ENCODE results near the gene TNXB.
"Not testable (repeated sequence)": the region's sequence is repeated elsewhere in the genome, so short reads cannot be mapped to it uniquely, and the experiment has no call there.

TNXB gene

DNA sequence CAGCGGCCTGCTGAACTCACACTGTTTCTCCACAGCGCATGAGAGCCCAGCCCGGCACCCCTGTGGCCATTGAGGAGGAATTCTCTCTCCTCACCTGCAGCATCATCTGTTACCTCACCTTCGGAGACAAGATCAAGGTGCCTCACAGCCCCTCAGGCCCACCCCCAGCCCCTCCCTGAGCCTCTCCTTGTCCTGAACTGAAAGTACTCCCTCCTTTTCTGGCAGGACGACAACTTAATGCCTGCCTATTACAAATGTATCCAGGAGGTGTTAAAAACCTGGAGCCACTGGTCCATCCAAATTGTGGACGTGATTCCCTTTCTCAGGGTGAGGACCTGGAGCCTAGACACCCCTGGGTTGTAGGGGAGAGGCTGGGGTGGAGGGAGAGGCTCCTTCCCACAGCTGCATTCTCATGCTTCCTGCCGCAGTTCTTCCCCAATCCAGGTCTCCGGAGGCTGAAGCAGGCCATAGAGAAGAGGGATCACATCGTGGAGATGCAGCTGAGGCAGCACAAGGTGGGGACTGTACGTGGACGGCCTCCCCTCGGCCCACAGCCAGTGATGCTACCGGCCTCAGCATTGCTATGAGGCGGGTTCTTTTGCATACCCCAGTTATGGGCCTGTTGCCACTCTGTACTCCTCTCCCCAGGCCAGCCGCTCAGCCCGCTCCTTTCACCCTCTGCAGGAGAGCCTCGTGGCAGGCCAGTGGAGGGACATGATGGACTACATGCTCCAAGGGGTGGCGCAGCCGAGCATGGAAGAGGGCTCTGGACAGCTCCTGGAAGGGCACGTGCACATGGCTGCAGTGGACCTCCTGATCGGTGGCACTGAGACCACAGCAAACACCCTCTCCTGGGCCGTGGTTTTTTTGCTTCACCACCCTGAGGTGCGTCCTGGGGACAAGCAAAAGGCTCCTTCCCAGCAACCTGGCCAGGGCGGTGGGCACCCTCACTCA, 69.5 kb downstream of the TNXB start:
- CTCF ChIA-PET; DNase-seq; H3K36me3 ChIP-seq (ENCODE audit: control insufficient read depth in 4 of 4, insufficient read depth in 4 of 4, low read length in 3 of 4); H3K9me3 ChIP-seq (ENCODE audit: control extremely low read depth in 1 of 5, control insufficient read depth in 4 of 5, insufficient read depth in 2 of 5, low read depth in 1 of 5, low read length in 4 of 5); POLR2A ChIA-PET; H3K27me3 ChIP-seq (replicated peaks in 2 of 5; ENCODE audit: control insufficient read depth in 4 of 5, insufficient read depth in 5 of 5, low read length in 4 of 5); H3K4me1 ChIP-seq (ENCODE audit: control extremely low read depth in 1 of 4, control insufficient read depth in 4 of 4, insufficient read depth in 4 of 4, low read length in 3 of 4); H3K4me3 ChIP-seq (ENCODE audit: control insufficient read depth in 1 of 7, extremely low read depth in 1 of 7, insufficient read depth in 4 of 7, low read depth in 2 of 7, low read length in 6 of 7); H3K27ac ChIP-seq (ENCODE audit: insufficient read depth in 1 of 2, low read depth in 1 of 2, low read length in 2 of 2, poor library complexity in 1 of 2, severe bottlenecking in 2 of 2): not testable (repeated sequence)
- WGBS (ENCODE audit: insufficient coverage), result 88% methylated on average over 13 of the region's 24 CpGs

DNA sequence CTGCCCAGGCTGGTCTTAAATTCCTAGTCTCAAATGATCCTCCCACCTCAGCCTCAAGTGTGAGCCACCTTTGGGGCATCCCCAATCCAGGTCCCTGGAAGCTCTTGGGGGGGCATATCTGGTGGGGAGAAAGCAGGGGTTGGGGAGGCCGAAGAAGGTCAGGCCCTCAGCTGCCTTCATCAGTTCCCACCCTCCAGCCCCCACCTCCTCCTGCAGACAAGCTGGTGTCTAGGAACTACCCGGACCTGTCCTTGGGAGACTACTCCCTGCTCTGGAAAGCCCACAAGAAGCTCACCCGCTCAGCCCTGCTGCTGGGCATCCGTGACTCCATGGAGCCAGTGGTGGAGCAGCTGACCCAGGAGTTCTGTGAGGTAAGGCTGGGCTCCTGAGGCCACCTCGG, 70.3 kb downstream of the TNXB start:
- H3K27ac ChIP-seq (ENCODE audit: insufficient read depth in 1 of 2, low read depth in 1 of 2, low read length in 2 of 2, poor library complexity in 1 of 2, severe bottlenecking in 2 of 2); H3K36me3 ChIP-seq (ENCODE audit: control insufficient read depth in 4 of 4, insufficient read depth in 4 of 4, low read length in 3 of 4); POLR2A ChIA-PET; DNase-seq; H3K4me1 ChIP-seq (ENCODE audit: control extremely low read depth in 1 of 4, control insufficient read depth in 4 of 4, insufficient read depth in 4 of 4, low read length in 3 of 4); H3K9me3 ChIP-seq (ENCODE audit: control extremely low read depth in 1 of 5, control insufficient read depth in 4 of 5, insufficient read depth in 2 of 5, low read depth in 1 of 5, low read length in 4 of 5); H3K4me3 ChIP-seq (ENCODE audit: control insufficient read depth in 1 of 7, extremely low read depth in 1 of 7, insufficient read depth in 4 of 7, low read depth in 2 of 7, low read length in 6 of 7); CTCF ChIA-PET; H3K27me3 ChIP-seq (replicated peaks in 2 of 5; ENCODE audit: control insufficient read depth in 4 of 5, insufficient read depth in 5 of 5, low read length in 4 of 5): not testable (repeated sequence)
- no CpG with 5 or more reads among the region's 5 CpGs for WGBS (ENCODE audit: insufficient coverage)

DNA sequence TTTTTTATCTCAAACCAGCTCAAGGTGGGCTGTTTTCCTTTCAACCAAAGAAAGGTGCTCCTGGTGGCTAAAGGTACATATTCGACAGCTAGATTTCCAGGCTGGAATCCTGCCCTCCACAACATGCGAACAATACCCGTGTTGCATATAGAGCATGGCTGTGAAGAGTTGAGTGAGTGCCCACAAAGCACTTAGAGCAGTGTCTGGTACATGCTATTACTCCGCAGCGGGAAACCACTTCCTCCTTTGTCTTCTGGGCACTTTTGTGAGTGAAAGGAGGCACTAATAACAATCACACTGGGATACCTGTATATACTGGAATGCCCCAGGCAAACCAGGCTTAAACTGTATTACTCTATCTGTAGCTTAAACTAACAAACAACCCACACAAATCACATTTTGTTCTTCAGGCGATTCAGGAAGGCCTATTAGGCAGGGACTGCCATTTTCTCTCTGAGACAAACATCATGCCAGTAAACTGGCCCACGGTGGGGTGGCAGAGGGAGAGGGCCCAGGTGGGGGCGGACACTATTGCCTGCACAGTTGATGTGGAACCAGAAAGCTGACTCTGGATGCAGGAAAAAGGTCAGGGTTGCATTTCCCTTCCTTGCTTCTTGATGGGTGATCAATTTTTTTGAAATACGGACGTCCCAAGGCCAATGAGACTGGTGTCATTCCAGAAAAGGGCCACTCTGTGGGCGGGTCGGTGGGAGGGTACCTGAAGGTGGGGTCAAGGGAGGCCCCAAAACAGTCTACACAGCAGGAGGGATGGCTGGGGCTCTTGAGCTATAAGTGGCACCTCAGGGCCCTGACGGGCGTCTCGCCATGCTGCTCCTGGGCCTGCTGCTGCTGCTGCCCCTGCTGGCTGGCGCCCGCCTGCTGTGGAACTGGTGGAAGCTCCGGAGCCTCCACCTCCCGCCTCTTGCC, 71.3 kb downstream of the TNXB start, which contains the start of gene CYP21A2:
Gene CYP21A2, plus strand, starts transcription at position 818 of the 927 bp plus-strand sequence. Its CDS starts 8 bp downstream, at position 826.
- H3K27me3 ChIP-seq (replicated peaks in 2 of 5; ENCODE audit: control insufficient read depth in 4 of 5, insufficient read depth in 5 of 5, low read length in 4 of 5); H3K9me3 ChIP-seq (ENCODE audit: control extremely low read depth in 1 of 5, control insufficient read depth in 4 of 5, insufficient read depth in 2 of 5, low read depth in 1 of 5, low read length in 4 of 5); H3K27ac ChIP-seq (ENCODE audit: insufficient read depth in 1 of 2, low read depth in 1 of 2, low read length in 2 of 2, poor library complexity in 1 of 2, severe bottlenecking in 2 of 2); H3K4me1 ChIP-seq (ENCODE audit: control extremely low read depth in 1 of 4, control insufficient read depth in 4 of 4, insufficient read depth in 4 of 4, low read length in 3 of 4); POLR2A ChIA-PET; DNase-seq; CTCF ChIA-PET; H3K36me3 ChIP-seq (ENCODE audit: control insufficient read depth in 4 of 4, insufficient read depth in 4 of 4, low read length in 3 of 4); H3K4me3 ChIP-seq (ENCODE audit: control insufficient read depth in 1 of 7, extremely low read depth in 1 of 7, insufficient read depth in 4 of 7, low read depth in 2 of 7, low read length in 6 of 7): not testable (repeated sequence)
- WGBS (ENCODE audit: insufficient coverage), result 82% methylated on average over 4 of the region's 19 CpGs

DNA sequence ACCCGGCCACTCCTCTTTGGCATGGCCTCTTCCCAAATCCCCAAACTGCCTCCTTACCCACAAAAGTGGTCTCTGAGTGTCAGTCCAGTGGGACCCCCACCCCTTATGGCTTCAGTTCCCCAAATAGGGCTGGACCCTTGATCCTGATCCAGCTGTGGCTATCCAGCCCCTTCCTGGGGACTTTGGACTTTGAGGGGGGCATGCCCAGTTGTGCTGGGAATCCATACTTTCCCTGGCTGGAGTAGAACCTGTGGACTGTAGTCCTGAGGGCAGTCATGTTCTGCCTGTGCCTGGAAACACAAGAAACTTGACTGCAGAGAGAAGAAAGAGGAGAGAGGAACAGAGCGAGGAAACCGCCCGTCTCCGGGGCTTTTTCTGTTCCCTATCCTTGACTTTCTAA, 72.0 kb downstream of the TNXB start:
- POLR2A ChIA-PET; H3K9me3 ChIP-seq (ENCODE audit: control extremely low read depth in 1 of 5, control insufficient read depth in 4 of 5, insufficient read depth in 2 of 5, low read depth in 1 of 5, low read length in 4 of 5); H3K27me3 ChIP-seq (replicated peaks in 2 of 5; ENCODE audit: control insufficient read depth in 4 of 5, insufficient read depth in 5 of 5, low read length in 4 of 5); DNase-seq; H3K27ac ChIP-seq (ENCODE audit: insufficient read depth in 1 of 2, low read depth in 1 of 2, low read length in 2 of 2, poor library complexity in 1 of 2, severe bottlenecking in 2 of 2); H3K36me3 ChIP-seq (ENCODE audit: control insufficient read depth in 4 of 4, insufficient read depth in 4 of 4, low read length in 3 of 4); H3K4me1 ChIP-seq (ENCODE audit: control extremely low read depth in 1 of 4, control insufficient read depth in 4 of 4, insufficient read depth in 4 of 4, low read length in 3 of 4); H3K4me3 ChIP-seq (ENCODE audit: control insufficient read depth in 1 of 7, extremely low read depth in 1 of 7, insufficient read depth in 4 of 7, low read depth in 2 of 7, low read length in 6 of 7); CTCF ChIA-PET: not testable (repeated sequence)
- WGBS (ENCODE audit: insufficient coverage), result no CpG with 5 or more reads among the region's 5 CpGs

DNA sequence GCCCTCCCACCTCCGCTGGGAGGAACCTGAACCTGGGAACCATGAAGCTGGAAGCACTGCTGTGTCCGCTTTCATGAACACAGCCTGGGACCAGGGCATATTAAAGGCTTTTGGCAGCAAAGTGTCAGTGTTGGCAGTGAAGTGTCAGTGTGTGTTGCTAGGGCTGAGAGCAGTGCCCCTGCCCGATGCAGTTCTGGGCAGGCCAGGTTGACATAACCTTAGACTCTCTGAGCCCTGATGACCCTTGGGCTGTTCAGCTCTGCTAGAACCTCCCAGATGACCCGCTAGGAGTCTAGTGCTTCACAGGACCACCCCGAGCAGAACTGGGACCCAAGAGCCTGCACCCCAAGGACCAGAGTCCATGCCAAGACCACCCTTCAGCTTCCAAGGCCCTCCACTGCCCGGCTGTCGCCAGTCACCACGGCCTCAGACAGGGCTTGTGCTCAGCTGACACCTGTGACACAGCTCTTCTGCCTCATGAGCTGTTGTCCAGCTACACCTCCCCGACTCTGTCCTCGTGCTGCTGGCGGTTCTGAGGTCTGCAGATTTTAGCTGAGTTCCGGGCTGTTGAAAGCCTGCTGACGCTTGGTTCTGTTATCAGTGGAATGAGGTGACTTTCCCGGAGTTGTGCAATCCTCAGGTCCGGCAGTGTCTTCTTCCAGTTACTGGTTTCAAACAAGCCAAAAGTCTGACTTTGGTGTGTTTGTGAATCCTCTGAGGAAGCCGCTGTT, 73.7 kb downstream of the TNXB start:
- DNase-seq; H3K27ac ChIP-seq (ENCODE audit: insufficient read depth in 1 of 2, low read depth in 1 of 2, low read length in 2 of 2, poor library complexity in 1 of 2, severe bottlenecking in 2 of 2); H3K4me3 ChIP-seq (ENCODE audit: control insufficient read depth in 1 of 7, extremely low read depth in 1 of 7, insufficient read depth in 4 of 7, low read depth in 2 of 7, low read length in 6 of 7); H3K27me3 ChIP-seq (replicated peaks in 2 of 5; ENCODE audit: control insufficient read depth in 4 of 5, insufficient read depth in 5 of 5, low read length in 4 of 5); H3K36me3 ChIP-seq (ENCODE audit: control insufficient read depth in 4 of 4, insufficient read depth in 4 of 4, low read length in 3 of 4); POLR2A ChIA-PET; H3K9me3 ChIP-seq (ENCODE audit: control extremely low read depth in 1 of 5, control insufficient read depth in 4 of 5, insufficient read depth in 2 of 5, low read depth in 1 of 5, low read length in 4 of 5); H3K4me1 ChIP-seq (ENCODE audit: control extremely low read depth in 1 of 4, control insufficient read depth in 4 of 4, insufficient read depth in 4 of 4, low read length in 3 of 4); CTCF ChIA-PET: not testable (repeated sequence)
- WGBS (ENCODE audit: insufficient coverage), result no CpG with 5 or more reads among the region's 16 CpGs

DNA sequence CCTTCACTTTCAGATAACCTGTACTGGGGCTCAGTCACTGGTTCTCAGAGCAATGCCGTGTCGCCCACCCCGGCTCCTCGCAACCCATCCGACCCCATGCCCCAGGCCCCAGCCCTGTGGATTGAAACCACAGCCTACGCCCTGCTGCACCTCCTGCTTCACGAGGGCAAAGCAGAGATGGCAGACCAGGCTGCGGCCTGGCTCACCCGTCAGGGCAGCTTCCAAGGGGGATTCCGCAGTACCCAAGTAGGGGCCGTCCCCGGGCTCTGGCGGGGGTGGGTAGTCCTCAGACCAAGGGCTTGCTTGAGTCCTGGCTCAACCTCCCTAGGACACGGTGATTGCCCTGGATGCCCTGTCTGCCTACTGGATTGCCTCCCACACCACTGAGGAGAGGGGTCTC, 79.6 kb downstream of the TNXB start:
- POLR2A ChIA-PET; H3K4me3 ChIP-seq (ENCODE audit: control insufficient read depth in 1 of 7, extremely low read depth in 1 of 7, insufficient read depth in 4 of 7, low read depth in 2 of 7, low read length in 6 of 7); H3K27ac ChIP-seq (ENCODE audit: insufficient read depth in 1 of 2, low read depth in 1 of 2, low read length in 2 of 2, poor library complexity in 1 of 2, severe bottlenecking in 2 of 2); CTCF ChIA-PET; DNase-seq; H3K36me3 ChIP-seq (ENCODE audit: control insufficient read depth in 4 of 4, insufficient read depth in 4 of 4, low read length in 3 of 4); H3K4me1 ChIP-seq (ENCODE audit: control extremely low read depth in 1 of 4, control insufficient read depth in 4 of 4, insufficient read depth in 4 of 4, low read length in 3 of 4); H3K27me3 ChIP-seq (replicated peaks in 2 of 5; ENCODE audit: control insufficient read depth in 4 of 5, insufficient read depth in 5 of 5, low read length in 4 of 5); H3K9me3 ChIP-seq (ENCODE audit: control extremely low read depth in 1 of 5, control insufficient read depth in 4 of 5, insufficient read depth in 2 of 5, low read depth in 1 of 5, low read length in 4 of 5): not testable (repeated sequence)
- WGBS (ENCODE audit: insufficient coverage), result no CpG with 5 or more reads among the region's 14 CpGs

All from common myeloid progenitor, CD34-positive (primary cell).